ENCODE data around the gene NECTIN4.
A peak's percentile ranks its signal among the peaks of the same experiment; 100 is the strongest.
"Not testable (repeated sequence)": the region's sequence is repeated elsewhere in the genome, so short reads cannot be mapped to it uniquely, and the experiment has no call there.

Gene NECTIN4

GRCh38 chr1:161082996-161083747, 6.2 kb downstream of the NECTIN4 start:
- DNase-seq (ENCODE audit: low read depth in 1 of 2, low spot score in 1 of 2), result no peak

GRCh38 chr1:161082483-161082882, 6.9 kb downstream of the NECTIN4 start:
- no peak for DNase-seq (ENCODE audit: low read depth in 1 of 2, low spot score in 1 of 2)

GRCh38 chr1:161081519-161081918, 7.8 kb downstream of the NECTIN4 start:
- DNase-seq (ENCODE audit: low read depth in 1 of 2, low spot score in 1 of 2), result no peak

GRCh38 chr1:161080441-161081405, 8.6 kb downstream of the NECTIN4 start:
- DNase-seq (ENCODE audit: low read depth in 1 of 2, low spot score in 1 of 2), result no peak

GRCh38 chr1:161079436-161080110, 9.8 kb downstream of the NECTIN4 start:
- no peak for DNase-seq (ENCODE audit: low read depth in 1 of 2, low spot score in 1 of 2)

- no peak for DNase-seq (ENCODE audit: low read depth in 1 of 2, low spot score in 1 of 2)
Measured at GRCh38 chr1:161077426-161077825, 11.9 kb downstream of the NECTIN4 start.

GRCh38 chr1:161076410-161076809, 12.9 kb downstream of the NECTIN4 start:
- no peak for DNase-seq (ENCODE audit: low read depth in 1 of 2, low spot score in 1 of 2)

GRCh38 chr1:161074676-161075368, 14.5 kb downstream of the NECTIN4 start:
- DNase-seq (ENCODE audit: low read depth in 1 of 2, low spot score in 1 of 2), result no peak

- DNase-seq (ENCODE audit: low read depth in 1 of 2, low spot score in 1 of 2), result no peak
Measured at GRCh38 chr1:161073474-161074121, 15.8 kb downstream of the NECTIN4 start.

- no peak for DNase-seq (ENCODE audit: low read depth in 1 of 2, low spot score in 1 of 2)
Measured at GRCh38 chr1:161072751-161073449, 16.5 kb downstream of the NECTIN4 start.

- DNase-seq (ENCODE audit: low read depth in 1 of 2, low spot score in 1 of 2), result no peak
Measured at GRCh38 chr1:161071886-161072371, 17.4 kb downstream of the NECTIN4 start.

GRCh38 chr1:161070761-161071160, 18.6 kb downstream of the NECTIN4 start:
- DNase-seq (ENCODE audit: low read depth in 1 of 2, low spot score in 1 of 2), result no peak

- peak; percentile 46 to 67 for DNase-seq (ENCODE audit: low read depth in 1 of 2, low spot score in 1 of 2)
Measured at GRCh38 chr1:161069731-161070270, 19.6 kb downstream of the NECTIN4 start, which contains the start of gene ARHGAP30. Gene ARHGAP30, minus strand, starts transcription at chr1:161069891. Its CDS starts 267 bp downstream, at chr1:161069624.

- DNase-seq (ENCODE audit: low read depth in 1 of 2, low spot score in 1 of 2), result no peak
Measured at GRCh38 chr1:161069241-161069640, 20.1 kb downstream of the NECTIN4 start.

GRCh38 chr1:161068306-161069234, 20.8 kb downstream of the NECTIN4 start:
- DNase-seq (ENCODE audit: low read depth in 1 of 2, low spot score in 1 of 2), result peak; percentile 49 to 66

- no peak for DNase-seq (ENCODE audit: low read depth in 1 of 2, low spot score in 1 of 2)
Measured at GRCh38 chr1:161066694-161067093, 22.7 kb downstream of the NECTIN4 start.

GRCh38 chr1:161065681-161066080, 23.7 kb downstream of the NECTIN4 start:
- not testable (repeated sequence) for DNase-seq (ENCODE audit: low read depth in 1 of 2, low spot score in 1 of 2)

- not testable (repeated sequence) for DNase-seq (ENCODE audit: low read depth in 1 of 2, low spot score in 1 of 2)
Measured at GRCh38 chr1:161063936-161064335, 25.4 kb downstream of the NECTIN4 start.

Data from stimulated activated CD4-positive, alpha-beta T cell treated with anti-CD3 and anti-CD28 coated beads, Interleukin-15, amount 100 ng/mL, for 1 hour (primary cell).